Activated CD4-positive, alpha-beta T cell treated with anti-CD3 and anti-CD28 coated beads, Interleukin-2, amount 50 U/mL, for 48 hours (primary cell): Measurements from ENCODE around the gene FOXO3.

Experiments
- DNase-seq, 2 experiments: peaks; one replicate each; pipeline ENCODE4 v3.0.0-alpha.2; 2020

FOXO3 gene

DNA sequence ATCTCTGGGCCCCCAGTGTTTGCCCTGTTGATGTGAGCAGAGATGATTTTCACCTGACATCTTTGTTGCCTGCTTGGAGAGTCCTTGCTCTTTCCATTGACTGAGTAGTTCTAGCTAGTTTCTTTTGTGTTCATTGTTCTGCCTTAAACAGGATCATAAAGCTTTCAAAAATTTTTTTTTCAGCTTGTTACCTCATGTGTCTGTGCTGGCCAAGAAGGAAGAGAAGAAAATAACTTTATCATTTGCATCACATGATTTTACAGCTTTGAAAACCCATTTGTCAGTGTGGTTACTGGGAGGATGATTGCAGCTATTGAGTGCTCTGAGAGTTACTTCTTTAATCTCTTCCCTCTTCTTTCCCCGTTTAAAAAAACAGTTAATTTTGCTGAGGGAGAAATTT lies 16.0 kb downstream of the FOXO3 start:
- no peak for DNase-seq

DNA sequence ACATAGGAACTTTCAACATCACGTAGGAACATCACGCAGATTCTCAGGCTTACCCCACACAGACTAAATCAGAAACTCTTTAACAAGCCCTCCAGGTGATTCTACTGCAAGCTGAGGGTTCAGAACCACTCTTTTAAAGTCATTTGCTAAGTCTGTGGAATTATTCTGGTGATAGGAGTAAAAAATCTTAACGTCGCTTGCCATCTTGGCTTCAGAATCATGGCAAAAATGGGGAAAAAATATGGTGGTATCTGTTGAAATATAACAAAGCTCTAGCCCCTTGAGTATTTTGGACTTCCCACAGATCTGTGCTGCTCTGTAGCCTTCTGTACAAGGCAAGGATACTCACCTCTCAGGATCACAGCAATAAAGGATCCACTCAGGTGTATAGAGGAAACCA lies 17.4 kb downstream of the FOXO3 start:
- DNase-seq, result no peak

DNA sequence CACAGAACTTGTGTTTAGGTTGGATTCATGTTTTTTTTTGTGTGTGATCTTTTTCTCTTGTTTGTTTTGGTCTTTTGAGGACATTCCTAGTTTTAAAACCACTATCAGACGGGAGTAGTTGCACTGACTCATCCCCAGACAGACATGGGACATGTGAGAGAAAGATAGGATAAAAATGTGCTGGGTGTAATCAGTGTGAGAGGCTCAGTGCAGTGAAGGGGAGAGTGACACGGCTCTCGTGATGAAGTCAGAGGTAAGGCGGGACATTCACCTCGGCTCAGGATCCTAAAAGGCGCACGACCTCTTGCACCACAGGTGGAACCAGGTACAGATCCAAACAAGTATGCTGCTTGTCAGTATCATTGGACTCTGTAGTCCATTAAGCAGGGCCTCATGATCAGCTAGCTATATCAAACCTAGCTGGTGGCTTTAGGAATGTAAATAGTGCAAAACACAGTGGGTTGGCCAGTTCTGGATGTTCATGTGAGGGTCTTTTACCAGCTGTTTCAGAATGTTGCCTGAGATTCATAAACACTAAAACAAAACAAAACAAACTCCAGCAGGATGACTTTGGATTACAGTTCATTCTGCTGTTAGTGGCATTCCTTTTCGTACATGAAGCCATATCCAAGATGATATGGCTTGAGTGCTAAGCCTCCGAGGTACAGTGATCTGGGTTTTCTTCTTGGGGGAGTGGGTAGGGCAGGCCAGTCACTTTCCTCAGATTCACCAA lies 18.0 kb downstream of the FOXO3 start:
- no peak for DNase-seq

DNA sequence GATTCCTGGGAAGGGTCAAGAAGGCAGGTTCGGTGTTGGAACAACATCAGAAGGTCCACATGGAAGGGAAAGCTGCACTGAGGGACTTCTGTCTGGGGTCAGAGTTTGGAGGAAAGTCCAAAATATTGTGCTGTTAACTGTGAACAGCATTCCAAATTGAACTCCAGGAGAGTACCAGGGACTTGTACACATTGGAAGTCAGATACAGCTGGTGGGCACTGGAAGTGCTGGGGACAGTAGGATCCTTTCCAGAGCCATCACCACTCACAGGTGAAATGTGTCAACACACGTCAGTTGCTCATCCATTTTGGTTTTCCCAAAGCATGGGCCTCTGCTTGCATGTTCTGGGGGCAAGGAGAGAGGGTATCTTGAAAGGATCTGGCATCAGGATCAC lies 18.6 kb downstream of the FOXO3 start:
- no peak for DNase-seq

DNA sequence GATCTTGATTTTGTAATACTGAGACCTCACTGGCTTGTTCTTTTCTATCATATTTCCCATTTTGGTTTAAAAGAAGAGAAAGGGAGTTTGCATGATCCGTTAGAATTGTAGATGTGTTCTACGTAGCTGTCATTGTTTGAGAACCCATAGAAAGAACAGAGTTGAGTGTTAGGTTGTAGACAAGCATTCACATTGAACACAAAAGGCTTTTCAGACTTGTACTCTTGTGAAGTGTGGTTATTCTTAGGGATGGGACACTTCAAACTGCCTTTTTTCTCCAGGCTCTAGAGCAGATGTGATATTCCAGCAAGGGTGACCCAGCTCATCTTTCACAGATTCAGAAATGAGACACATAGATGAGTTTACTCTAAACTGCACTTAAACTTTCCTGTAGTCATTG lies 19.9 kb downstream of the FOXO3 start:
- no peak for DNase-seq

DNA sequence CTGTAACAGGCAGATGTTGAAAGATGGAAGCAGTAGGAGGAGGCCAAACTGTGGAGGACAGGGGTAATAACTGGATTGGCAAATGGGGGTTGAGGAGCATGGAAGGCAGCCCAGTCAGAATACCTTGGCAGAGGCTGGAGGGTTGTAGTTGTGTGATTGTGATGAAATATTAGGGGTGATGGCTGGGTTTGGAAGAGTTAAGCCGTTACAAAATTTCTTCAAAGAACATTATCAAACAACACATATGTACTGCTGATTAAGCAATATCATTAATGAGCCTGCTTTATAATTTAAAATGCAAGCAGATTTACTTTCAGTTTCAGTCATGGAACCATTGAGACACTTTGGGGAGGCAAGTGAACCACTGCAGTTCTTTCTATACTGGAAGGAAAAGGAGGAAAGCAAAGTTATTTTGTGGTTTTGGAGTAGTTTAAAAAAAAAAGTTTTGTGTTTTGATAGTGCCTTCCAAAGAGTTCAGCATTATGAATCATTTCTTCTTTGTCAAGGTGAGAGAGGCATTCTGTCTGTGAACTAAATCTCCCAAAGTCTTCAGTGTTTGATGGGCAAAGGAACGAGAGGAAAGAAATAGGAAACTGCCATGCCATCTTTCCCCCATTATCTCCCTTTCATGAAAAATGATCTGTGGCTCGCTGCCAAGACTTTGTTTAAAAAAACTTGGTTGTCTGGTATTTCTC lies 20.7 kb downstream of the FOXO3 start:
- no peak for DNase-seq

DNA sequence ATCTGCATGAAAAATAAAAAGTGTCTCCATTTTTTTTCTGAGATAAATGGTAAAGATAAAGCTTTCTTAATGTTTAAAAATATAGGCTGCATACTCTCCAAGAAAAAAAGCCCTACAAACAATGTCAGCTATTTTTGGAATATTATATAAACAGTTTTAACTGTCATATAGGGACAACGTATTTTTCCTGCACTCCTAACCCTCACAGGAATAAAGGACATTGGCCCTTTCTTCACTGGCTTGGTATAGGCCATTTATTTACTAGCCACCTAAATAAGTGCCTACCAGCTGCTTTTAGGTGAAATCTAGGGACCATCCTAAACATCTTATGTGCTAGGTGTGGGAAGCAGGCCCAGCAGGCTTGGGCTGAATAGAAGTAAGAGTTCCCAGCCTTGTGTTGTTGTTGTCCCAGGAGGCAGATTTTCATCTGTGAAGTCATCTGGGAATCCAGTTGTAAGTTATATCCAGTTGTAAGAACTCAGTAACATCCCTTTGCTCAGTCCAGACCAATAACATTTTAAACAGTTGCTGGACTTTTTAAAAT lies 21.3 kb downstream of the FOXO3 start:
- no peak for DNase-seq

DNA sequence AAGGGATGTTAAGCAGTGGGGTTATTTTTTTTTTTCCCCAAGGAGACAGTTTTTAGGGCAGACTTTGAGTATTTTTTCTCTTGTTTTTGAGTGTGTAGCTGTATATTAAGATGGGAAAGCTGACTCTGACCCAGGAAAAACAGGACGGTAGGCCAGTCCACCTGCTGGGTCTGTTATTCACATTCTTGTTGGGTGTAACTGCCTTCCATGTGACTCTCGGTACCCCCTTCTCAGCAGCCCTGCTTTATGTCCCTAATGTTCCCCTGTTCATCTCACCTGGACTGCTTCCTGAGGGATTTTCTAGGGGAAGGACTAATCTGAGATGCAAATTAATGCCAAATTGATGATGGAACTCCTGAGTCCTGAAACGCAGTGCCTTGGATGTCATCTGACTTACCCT lies 21.9 kb downstream of the FOXO3 start:
- DNase-seq, result no peak

DNA sequence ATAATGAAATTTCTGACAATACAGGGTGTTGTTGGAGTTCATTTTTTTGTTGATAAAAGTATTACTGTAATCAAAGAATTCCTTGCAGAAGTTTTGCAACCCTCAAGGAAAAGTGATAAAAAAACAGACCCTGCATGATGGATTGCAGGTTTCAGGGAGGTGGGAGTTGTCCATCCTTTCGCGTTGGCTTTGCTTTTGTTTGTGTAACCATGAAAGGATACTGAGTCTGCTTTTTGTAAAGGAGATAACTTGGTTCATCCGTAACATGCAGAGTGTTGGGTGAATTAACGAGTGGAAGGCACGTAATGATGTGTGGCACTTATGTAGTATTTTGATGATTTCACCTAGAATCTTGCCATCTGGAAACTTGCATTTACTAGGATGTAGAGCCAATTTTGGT lies 23.6 kb downstream of the FOXO3 start:
- DNase-seq, result no peak

DNA sequence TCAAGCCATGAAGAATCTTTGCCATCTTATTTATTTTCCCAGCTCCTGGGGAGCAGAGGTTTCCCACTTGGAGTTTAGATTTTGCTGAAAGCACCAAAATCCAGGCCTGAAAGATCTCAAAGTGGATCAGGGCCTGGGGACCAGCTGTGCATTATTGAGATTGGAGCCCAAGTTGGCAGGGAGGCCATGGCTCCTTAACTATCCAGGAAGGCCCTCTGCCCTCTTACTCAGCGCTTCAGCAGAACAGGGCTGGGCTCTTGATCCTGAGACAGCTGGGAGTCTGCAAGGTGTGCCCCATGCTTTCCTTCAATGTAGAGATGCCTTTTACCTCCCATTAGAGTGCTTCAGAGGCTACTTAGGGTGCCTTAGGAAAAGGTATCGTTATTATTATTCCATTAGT lies 24.6 kb downstream of the FOXO3 start:
- DNase-seq, result no peak

DNA sequence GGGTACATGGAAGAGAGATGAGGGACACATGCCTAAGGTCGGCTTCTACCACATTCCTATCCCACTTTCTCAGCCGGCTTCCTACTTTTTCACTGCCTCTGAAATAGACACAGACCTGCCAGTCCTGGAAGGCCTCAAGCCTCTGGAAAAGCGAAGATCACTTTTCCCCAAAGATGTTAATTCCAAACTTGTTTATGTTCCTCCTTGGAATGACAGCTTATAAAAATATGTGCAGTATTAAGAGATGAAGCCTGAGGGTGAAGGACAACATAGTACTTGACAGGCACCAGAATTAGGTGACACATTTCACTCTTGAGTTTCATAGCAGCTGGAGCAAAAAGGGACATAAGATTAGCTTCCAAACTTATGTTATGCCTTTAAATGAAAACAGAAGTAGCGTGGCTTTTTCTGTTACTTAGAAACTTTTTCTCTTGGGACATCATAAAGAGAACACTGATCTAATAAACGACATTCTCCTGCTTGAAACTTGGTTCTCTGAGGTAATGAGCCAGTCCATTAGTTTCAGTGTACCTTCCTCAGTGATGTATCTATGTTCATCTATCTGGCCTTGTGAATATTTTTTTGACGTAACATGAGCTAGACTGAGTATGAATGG lies 25.3 kb downstream of the FOXO3 start:
- no peak for DNase-seq

DNA sequence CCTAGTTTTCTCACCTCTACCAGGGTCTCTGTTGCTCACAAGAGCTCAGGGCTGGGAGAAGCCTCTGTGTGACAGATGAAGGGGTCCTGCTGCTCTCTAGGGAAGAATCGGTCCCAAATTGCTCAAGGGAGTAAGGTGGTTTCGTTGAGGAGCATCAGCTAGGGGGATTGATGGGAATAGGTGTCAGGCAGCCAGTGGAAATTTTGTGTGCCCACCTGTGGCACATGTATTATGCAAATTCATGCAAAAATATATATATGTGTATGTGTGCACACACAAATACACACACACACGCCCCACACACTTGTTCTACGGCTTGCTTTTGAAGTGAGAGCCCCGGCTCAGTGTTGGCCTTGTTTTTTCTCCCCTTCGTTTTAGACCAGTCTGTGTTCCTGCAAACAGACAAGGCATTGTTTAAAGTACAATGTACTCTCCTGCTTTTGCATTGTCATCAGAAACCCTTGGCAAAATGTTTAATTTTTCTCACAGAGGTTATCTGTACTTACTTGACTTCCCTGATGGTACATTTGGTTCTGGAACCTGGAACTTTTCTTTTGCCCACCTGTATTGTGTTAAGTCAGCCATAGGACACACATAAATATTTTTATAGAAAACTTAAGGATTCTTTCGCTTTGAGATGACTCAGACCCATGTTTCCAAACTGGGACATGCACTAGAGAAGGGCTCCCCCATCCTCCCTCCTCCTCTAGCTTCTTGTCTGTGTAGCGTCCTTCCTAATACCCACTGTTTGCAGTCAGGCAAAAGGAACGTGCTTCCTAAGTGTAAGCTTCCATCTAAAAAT lies 26.7 kb downstream of the FOXO3 start:
- DNase-seq, result no peak

DNA sequence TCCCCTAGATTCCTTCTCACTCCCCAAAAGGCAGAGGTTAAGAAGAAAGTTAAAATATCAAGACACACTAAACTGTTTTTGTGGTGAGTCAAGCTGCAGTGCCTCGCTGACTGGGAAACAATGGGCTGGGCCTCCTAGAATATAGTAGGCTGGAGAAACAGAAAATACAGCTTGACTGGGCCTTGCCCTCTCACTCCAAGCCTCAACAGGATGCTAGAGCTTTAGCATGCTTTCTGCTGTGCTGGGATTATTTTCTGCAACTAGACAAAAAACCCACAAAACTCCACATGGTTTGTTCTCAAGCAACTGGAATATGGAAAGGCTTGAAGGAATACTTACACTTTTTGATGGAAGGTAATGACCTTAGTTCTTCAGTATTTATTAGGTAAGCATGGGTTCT lies 27.9 kb downstream of the FOXO3 start:
- DNase-seq, result no peak

DNA sequence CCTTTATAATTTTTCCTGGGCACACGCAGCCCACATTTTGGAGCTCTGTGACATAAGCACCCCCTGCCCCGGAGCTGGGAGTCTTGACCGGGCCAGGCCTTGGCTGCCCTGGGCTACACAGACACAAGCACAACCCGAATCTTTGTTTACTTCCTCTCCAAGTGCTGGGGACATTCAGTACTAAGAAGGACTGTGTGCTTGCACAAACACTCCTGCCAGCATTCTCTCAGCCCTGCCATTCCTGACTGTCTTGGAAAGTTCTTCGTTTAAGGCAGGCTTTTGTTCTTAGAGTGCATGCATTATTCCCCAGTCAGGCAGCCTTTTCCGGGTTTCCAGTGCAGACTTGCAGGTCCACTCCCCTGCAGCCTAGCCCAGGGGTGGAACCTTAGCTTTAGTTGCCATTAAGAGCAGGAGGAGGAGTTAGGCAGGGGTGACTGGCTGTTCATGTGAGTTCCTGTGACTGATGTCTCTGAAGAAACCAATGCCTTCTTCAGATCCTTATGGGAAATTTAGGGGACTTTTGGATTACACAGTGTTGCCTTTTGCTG lies 28.6 kb downstream of the FOXO3 start:
- no peak for DNase-seq

DNA sequence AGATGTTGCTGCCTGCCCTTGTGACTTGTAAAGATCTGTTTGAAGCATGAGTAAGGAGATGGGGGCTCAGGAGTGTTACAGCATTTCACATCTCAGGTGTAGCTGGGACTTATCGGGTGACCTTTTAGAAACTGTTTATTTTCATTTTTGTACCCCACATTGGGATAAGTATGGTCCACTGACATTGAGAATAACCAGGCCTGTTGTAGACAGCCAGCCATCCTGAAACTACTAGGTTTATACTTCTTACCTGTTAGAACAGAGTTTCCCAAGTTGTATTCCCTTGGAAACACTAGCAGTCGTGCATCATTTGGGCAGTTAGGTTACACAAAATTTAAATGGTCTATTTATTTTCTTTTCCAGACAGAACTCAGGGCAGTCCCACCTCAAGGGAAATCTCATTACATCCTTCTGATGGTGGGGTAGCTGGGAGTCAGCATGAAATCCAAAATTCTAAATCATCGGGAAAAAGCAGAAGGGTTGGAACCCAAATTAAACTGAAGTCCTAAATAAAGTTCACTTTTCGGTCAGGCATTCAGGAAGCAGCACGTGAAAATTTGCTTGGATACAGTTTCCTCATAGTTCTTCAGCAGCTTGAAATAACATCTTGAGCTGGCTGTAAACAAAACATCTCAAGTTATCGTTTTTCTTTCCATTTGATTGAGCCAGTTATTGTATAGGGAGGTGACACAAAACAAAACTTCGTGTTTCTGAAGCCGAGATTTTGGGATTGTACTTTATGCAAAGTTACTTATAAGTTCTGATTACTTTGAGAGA lies 30.5 kb downstream of the FOXO3 start:
- no peak for DNase-seq

DNA sequence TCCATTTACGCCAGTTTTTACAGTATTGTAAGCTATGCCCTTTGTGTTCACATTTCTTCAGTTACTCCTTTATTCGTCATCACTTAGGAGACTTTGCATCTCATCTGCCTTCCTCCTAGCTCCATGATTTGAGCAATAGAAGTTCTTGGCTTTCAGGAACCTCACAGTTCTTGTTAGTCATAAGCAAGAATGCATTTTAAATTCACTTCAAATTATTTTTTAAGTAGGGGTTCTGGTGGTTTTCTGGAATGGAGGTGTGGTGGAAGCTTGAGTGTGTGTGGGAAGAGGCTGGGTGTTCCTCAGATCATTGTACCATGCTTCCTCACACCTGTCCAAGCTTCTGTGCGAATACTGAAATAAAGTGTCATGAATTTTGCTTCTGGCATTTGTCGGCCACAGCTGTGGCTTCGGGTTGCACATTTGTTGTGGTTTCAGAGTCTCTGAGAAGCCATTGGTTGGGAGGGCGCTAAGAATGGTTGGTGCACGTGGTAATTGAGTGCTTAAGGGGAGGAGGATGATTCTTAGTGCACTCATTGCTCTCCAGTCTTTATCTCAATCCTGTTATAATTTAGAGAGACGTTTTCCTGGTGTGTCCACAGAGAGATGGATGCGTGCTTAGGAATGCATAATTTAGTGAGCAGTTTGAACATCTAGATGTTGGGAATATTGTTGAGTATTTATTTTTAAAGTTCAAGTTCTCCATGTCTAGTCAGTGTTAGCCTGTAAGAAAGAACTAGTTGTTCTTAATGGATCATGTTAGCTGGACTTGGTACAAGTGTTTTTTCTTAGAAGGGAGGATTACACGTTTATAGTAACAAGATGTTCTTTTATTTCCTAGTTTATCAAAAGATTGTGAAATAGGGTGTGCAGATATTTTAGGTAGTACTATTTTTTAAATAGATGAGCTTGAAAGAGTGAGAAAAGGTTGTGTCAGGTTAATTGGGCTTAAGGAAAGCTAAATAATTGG lies 31.9 kb downstream of the FOXO3 start:
- DNase-seq, result peak; percentile 30 to 45

DNA sequence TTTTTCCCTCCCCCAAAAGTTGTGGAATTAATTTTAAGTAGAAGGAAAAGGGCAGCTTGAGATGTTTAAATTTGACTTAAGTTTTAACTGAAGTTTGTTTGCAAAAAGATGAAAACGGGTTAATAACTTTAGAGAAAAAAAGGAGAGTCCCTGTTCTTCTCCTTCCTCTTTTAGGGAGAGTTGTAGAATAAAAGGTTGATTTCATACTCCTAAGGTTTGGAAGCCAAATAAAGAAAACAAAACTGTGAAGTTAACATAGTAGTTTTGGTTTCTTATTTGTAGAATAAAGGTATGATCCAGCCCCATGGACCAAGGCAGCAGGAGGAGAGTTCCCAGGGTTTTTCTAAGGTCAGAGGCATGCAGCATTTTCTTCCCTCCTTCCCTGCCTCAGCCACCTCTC lies 33.4 kb downstream of the FOXO3 start:
- no peak for DNase-seq

DNA sequence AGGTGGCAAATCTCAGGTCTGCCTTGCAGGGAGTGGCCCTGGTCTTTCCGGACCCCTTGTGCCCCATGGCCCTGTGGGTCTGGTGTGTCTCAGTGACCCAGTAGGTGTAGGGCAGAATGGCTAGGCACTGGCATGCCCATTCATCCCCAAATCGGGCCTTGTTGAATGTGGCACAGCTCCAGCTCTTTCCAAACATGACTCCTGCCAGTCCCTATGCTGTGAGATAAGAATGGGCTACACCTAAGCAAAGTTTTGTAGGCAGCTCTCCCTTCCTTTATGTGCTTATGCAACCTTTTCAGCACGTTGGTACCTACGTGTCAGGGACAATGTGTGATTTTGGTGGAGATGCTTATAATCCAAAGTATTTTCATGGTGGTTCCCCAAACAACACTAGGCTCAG lies 33.9 kb downstream of the FOXO3 start:
- DNase-seq, result no peak

DNA sequence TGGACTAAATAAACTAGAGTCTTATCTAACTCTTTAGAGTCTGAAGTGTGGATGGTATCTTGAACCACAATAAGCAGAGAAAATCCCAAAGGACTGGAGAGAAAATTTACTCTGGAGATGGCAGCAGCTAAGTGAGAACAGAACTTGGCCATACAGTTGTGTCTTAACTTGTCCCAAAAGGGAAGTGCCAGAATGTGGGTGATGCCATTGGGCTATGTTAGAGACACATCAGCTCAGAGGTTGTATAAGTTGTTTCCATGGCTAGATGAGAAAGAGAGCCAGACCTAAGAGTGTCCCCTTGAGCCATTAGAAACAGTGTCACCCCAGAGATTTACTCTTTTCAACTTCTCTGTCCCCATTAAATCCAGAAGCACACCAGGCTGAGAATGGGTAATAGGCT lies 36.2 kb downstream of the FOXO3 start:
- no peak for DNase-seq

DNA sequence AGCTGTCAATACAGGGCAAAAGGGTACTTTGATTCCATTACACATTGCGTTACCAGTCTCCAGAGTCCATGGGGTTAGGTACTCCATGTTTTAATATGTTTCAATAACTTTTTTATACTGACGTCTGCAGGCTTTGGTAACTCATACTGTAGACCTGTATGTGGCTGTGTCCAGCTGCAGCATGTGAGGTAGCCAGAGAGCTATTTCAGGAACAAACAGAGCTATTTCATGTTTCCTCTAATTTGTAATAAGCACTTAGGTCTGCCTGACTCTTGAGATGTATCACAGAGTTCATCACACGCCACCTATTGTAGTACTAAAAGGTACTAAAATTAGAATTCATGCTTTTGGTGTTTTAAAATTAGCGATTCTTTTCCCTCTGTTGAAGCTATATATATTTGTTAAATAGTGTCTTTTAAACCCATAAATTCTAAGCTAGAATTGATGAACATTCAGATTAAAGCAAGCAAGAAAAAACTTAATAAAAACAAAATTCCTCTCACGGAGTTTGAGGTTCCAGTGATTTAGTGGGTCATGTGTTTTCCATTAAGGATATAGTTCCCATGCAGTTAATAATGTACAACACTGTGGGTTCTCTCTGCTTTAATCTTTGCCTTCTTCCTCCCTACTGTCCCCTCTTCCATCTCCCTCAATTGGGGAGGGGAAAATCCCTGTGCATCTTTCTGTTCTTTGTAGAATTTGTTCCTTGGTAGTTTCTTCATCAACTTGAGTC lies 37.0 kb downstream of the FOXO3 start:
- no peak for DNase-seq
